ENCODE results near the gene VAV1. TPM values are rescaled to one million over a fixed set of nuclear protein-coding genes. Genes with fewer than 3 reads are reported as not detected.

VAV1 gene
- total and polyA plus RNA-seq, 2 of the 8 experiments (the other 6 are each of a cell fraction or from before 2014, with no cell fraction given) = 0.21 to 0.22 TPM

DNA sequence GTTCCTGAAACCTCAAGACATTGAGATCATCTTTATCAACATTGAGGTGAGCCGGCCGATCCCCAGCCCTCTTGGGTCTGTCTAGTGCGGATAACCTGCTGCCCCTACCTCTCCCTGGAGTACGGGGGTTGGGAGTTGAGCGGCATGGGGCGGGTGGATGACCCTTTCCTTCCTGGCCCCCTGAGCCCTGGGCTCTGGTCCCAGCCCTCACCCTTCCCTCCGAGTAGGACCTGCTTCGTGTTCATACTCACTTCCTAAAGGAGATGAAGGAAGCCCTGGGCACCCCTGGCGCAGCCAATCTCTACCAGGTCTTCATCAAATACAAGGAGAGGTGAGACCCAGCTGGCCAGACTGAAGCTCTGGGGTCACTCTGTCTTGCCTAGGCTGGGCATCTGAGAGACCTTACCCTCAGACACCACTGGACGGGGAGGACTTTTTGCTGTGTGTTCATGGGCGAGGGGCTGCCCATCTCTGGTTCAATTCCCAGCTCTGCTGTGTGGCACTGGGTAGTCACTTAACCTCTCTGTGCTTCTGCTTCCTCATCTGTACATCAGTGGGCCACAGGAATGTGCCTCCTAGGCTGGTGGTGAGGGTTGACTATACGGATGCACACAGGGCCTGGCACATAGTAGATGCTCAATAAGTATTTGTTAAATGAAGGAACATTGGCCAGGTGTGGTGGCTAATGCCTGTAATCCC is 52.7 kb downstream of the VAV1 start:
- Histone ChIP-seq H3K79me2 (ENCODE audit: control insufficient read depth in 1 of 2, insufficient read depth in 2 of 2, low read length in 2 of 2) (no peaks in the 10 kb centered on the region), H4K91ac (replicated peaks; ENCODE audit: insufficient read length, low read length) (no peak overlapping the region), H2BK15ac (ENCODE audit: low read length) (no peak overlapping the region), H2BK12ac (ENCODE audit: low read depth, low read length) (no peak overlapping the region), H3K79me1 (ENCODE audit: low read depth, low read length) (no peaks in the 10 kb centered on the region), H3K4me2 (ENCODE audit: insufficient read depth in 1 of 2, low read depth in 2 of 2, low read length in 2 of 2) (no peak overlapping the region), H2AFZ (ENCODE audit: low read length) (no peak overlapping the region), H3K27me3 (replicated peaks in 1 of 4; ENCODE audit: control insufficient read depth in 3 of 4, extremely low read depth in 1 of 4, insufficient read depth in 3 of 4, low read length in 3 of 4) (no peaks in the 10 kb centered on the region), H3K36me3 (ENCODE audit: control insufficient read depth in 2 of 4, insufficient read depth in 4 of 4, low read length in 3 of 4) (no peaks in the 10 kb centered on the region), H4K5ac (ENCODE audit: insufficient read length, low read depth, low read length) (no peak overlapping the region), H2BK20ac (ENCODE audit: low read length) (no peak overlapping the region), H3K9ac (replicated peaks in 1 of 4; ENCODE audit: extremely low read depth in 1 of 4, low read depth in 3 of 4, low read length in 3 of 4) (no peak overlapping the region), H4K20me1 (replicated peaks in 1 of 2; ENCODE audit: control insufficient read depth in 1 of 2, insufficient read depth in 2 of 2, low read length in 2 of 2) (no peaks in the 10 kb centered on the region), H4K8ac (ENCODE audit: extremely low read depth, insufficient read depth, low read length) (no peak overlapping the region), H3K4me1 (replicated peaks in 1 of 4; ENCODE audit: control insufficient read depth in 3 of 4, insufficient read depth in 4 of 4, low read length in 3 of 4) (peaks cover 0 to 7% (median 0%) of the 10 kb centered on the region in 4 experiments; a peak in 1 of 7 replicates), H3K23ac (ENCODE audit: insufficient read length) (no peak overlapping the region), H3K23me2 (ENCODE audit: low read depth, low read length) (no peaks in the 10 kb centered on the region), H3K27ac (ENCODE audit: low read depth, low read length) (no peak overlapping the region), H3K18ac (ENCODE audit: extremely low read depth, low read length) (no peak overlapping the region), H3K4me3 (ENCODE audit: extremely low read depth in 1 of 4, insufficient read depth in 2 of 4, low read depth in 3 of 4, low read length in 4 of 4) (no peak overlapping the region), H3K4ac (replicated peaks; ENCODE audit: insufficient read length, low read depth, low read length) (no peak overlapping the region), H3K14ac (ENCODE audit: insufficient read length) (no peak overlapping the region), H2BK5ac (ENCODE audit: low read depth, low read length) (no peak overlapping the region), H3K9me3 (ENCODE audit: insufficient read depth in 2 of 2, low read depth in 1 of 2, low read length in 1 of 2) (peaks cover 44 to 80% of the 10 kb centered on the region in 2 experiments), H2AK5ac (ENCODE audit: low read depth, low read length) (no peak overlapping the region), H3K56ac (replicated peaks; ENCODE audit: insufficient read length, low read depth, low read length) (no peak overlapping the region), H2BK120ac (replicated peaks; ENCODE audit: low read depth, low read length) (no peak overlapping the region)
- no peak for FAIRE-seq
- CTCF ChIA-PET (ENCODE audit: partially characterized antibody) = interaction anchor here (0.6 to 1.1 kb wide), 4 partner anchors 12 to 880 kb away, joined by 3 read pairs; no protein-coding TSS in a partner anchor
- 93% methylated on average over 12 of the region's 12 CpGs; no CpG with 5 or more reads in 1 of the 2 experiments for WGBS, 2 experiments (ENCODE audit: extremely low coverage in 1 of 2, insufficient coverage in 1 of 2, insufficient read length in 1 of 2, insufficient replicate concordance in 2 of 2, low coverage in 1 of 2, low lambda C conversion rate in 2 of 2, missing lambda C conversion rate in 1 of 2)
- POLR2A ChIA-PET (ENCODE audit: partially characterized antibody) = no interaction called here
- no peak for DNase-seq (ENCODE audit: low read depth in 1 of 2, low spot score in 2 of 2)
- TF ChIP-seq POLR2A (IDR thresholded peaks at IDR 0.05; ENCODE audit: control extremely low read depth in 1 of 2, low read depth in 2 of 2, low read length in 2 of 2) (no peak), RXRA (IDR thresholded peaks at IDR 0.05; ENCODE audit: insufficient read depth, low read depth, low read length) (no peak), EZH2 (IDR thresholded peaks at IDR 0.05; ENCODE audit: low read depth, low read length, severe bottlenecking) (no peak), RAD21 (IDR thresholded peaks at IDR 0.05 in 1 of 2, conservative IDR thresholded peaks at IDR 0.05 in 1 of 2; ENCODE audit: low read depth in 2 of 2, low read length in 2 of 2) (no peak)
- TF ChIP-seq, protein P1, sequence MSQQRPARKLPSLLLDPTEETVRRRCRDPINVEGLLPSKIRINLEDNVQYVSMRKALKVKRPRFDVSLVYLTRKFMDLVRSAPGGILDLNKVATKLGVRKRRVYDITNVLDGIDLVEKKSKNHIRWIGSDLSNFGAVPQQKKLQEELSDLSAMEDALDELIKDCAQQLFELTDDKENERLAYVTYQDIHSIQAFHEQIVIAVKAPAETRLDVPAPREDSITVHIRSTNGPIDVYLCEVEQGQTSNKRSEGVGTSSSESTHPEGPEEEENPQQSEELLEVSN (IDR thresholded peaks at IDR 0.05) = no peak
- TF ChIP-seq, protein P2, sequence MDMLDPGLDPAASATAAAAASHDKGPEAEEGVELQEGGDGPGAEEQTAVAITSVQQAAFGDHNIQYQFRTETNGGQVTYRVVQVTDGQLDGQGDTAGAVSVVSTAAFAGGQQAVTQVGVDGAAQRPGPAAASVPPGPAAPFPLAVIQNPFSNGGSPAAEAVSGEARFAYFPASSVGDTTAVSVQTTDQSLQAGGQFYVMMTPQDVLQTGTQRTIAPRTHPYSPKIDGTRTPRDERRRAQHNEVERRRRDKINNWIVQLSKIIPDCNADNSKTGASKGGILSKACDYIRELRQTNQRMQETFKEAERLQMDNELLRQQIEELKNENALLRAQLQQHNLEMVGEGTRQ (IDR thresholded peaks at IDR 0.05; ENCODE audit: low read length) = no peak

Data from H1 (cell line).